ENCODE measurements around the gene THEMIS2.

THEMIS2 gene

GRCh38 chr1:27886353-27886679 is 14.0 kb downstream of the THEMIS2 start:
- no peak for DNase-seq (ENCODE audit: low read depth)

- no peak for DNase-seq (ENCODE audit: low read depth)
These were observed 14.4 kb downstream of the THEMIS2 start for GRCh38 chr1:27886744-27887143.

- no peak for DNase-seq (ENCODE audit: low read depth)
These were observed 15.1 kb downstream of the THEMIS2 start for GRCh38 chr1:27887215-27888021.

DNA sequence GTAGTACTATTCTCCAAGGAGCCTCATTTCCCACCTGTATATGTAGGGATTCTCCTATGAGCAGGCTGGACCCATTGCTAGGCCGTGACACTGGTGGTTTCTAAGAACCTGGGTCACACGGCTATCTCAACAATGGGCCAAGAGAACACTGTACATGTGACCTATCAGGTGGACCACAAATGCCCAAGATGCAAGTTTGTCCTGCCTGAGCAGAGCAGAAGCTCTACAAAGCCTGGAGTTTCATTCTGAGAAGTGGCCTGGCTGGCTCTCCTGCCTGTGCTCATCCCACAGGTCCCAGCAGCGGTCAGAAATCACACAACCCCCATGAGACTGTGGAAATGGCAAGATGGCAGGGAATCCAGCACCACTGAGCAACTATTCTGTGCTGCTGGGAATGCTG is 17.2 kb downstream of the THEMIS2 start:
- no peak for DNase-seq (ENCODE audit: low read depth)

DNA sequence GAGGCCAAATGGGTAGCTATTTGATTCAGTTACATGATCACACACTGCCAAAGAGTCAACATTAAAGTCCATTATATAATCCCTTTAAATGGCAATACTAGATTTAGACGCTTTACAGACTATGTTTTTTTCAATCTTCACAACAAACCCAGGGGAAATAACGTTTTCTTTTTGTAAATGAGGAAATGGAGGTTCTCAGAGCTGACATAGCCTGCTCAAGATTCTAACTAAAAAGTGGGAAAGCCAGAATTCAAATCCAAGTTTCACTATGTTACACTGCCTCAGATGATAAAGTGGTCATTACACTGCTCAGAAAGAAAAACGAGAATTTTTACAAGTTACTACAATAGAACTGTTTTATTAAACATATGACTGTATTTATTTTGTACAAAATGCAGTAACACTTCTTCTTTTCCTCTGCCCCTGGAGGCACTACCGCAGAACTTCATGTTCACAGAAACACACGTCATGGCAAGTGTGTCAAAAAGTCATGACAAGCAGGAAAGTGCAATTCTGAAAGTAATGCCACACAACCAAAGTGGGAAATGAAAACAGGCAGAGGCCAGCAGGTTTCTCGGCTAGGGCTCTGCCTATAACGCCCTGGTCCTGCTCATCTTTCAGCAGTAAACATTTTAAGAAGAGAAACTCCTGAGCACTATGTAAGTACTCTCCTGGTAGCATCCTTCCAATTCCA is 19.0 kb downstream of the THEMIS2 start:
- no peak for DNase-seq (ENCODE audit: low read depth)

DNA sequence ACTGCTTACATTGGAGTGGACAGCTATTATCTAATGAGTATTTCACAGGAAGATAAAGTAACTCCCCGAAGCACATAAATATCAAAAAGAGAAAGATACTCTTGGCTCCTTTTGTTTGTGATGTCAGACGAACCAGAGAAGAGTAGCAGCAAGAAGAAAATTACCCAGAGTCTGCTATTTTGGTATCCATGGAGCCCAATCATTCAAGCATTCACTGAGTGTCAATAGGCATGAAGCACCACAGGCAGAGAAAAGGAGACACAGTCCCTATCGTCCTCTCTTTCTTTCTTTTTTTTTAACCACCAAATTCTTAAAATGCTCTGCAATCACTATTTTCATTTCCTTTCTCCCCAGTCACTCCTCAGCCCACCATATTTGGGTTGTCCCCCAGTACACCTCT is 22.2 kb downstream of the THEMIS2 start:
- DNase-seq (ENCODE audit: low read depth) = no peak

- no peak for DNase-seq (ENCODE audit: low read depth)
These were observed 34.4 kb downstream of the THEMIS2 start for GRCh38 chr1:27906759-27907158.

- no peak for DNase-seq (ENCODE audit: low read depth)
These were observed 40.1 kb downstream of the THEMIS2 start for GRCh38 chr1:27912429-27912828.

DNA sequence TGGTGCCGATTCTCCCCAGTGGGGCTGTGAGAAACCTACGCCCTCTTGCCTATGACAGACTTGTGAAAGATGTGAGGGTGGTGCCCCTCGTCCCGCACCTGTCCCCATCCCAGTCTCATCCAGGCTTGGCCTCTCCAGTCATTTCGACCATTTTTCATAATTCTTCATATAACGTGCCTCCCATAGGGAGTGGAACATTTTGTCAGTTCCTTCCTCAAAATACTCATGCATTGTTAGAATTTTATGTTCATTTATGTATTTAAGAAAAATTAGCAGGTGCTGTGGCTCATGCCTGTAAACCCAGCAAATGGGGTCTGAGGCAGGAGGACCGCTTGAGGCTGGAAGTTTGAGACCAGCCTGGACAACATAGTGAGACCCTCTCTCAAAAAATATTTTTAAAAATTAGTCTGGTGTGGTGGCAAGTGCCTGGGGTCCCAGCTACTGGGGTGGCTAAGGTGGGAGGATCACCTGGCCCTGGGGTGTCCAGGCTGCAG is 42.8 kb downstream of the THEMIS2 start:
- no peak for DNase-seq (ENCODE audit: low read depth)

GRCh38 chr1:27922272-27922671 is 49.9 kb downstream of the THEMIS2 start:
- DNase-seq (ENCODE audit: low read depth) = no peak

DNA sequence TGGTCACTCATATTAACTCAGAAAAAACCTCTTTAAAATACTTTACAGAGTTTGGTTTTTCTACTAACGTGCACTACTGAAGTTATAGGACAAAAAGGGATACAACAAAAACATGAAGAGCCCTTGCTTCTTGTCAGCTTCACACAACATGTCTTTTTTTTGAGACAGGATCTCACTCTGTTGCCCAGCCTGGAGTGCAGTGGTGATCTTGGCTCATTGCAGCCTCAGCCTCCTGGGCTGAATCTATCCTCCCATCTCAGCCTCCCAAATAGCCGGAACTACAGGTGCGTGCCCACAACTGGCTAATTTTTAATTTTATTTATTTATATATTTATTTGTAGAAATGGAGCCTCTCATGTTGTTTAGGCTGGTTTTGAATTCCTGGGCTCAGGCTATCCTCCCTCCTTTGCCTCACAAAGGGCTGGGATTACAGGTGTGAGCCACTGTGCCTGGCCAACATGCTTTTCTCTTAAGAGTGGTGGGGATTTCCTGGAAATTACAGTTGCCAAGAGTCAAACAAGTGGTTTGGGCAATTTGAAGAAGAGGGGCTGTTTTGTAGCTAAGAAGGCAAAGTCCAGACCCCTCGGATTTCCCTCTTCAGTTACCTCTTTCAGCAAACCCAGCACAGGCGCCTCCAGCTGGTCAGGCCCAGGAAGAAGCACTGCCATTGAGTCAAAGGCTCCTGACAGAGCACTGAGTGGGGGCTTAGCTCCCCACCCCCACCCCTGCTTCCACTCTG is 56.0 kb downstream of the THEMIS2 start:
- DNase-seq (ENCODE audit: low read depth) = no peak

DNA sequence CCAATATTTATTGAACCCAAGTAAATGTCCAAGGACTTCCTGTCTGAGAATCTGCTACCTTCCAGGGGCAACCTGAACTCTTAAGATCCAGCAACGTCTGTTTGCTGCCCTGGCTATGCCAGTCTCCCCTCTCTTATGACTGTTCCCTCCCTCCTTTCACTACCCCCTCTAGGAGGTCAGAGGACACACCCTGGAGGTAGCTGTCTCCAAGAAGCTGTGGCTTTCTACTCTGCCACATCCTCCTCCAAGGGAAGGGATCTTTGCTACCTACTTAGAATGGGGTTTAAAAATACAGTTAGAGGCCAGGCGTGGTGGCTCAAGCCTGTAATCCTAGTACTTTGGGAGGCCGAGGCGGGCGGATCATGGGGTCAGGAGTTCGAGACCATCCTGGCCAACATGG is 58.8 kb downstream of the THEMIS2 start:
- DNase-seq (ENCODE audit: low read depth) = no peak

GRCh38 chr1:27931759-27932158 is 59.4 kb downstream of the THEMIS2 start:
- no peak for DNase-seq (ENCODE audit: low read depth)

DNA sequence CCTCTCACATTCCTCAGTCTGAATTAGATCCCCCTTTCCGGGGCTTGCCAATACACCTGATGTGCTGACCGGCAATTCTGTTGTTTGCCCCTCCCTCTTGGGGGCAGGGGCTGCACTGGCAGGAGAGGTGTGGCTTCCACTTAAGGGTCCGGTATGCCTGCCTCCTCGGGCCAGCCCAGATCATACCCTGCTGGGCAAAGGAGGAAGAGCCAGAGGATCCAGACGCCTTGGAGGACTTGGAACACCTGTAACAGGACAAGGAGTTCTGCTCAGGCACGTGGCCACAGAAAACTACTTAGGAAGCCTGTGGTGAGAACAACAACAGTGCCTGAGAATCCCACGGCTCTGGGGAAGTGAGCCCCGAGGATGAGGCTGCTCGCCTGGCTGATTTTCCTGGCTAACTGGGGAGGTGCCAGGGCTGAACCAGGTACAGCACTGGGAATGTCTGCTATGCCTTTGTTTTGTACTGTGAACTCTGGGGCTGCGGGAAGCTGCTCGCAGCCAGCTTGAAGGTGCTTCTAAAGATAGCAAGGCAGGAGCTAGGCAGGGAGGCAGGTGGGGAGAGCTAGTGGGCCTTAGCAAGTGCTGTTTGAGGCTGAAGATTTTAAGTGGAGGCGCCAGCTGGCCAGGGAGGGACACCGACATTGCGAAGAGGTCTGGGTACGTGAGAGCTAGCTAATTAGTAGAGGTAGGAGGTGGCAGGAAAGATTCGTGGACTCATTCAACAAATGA is 62.6 kb downstream of the THEMIS2 start, which contains the start of gene SMPDL3B:
TSS of gene SMPDL3B (plus strand) at position 183 of the 732 bp plus-strand sequence. CDS start at position 367, 184 bp downstream.
- no peak for DNase-seq (ENCODE audit: low read depth)

- no peak for DNase-seq (ENCODE audit: low read depth)
These were observed 63.4 kb downstream of the THEMIS2 start for GRCh38 chr1:27935721-27936120.
